ENCODE results near the gene RTN4RL1.
A peak's percentile ranks its signal among the peaks of the same experiment; 100 is the strongest.

RTN4RL1 gene

DNA sequence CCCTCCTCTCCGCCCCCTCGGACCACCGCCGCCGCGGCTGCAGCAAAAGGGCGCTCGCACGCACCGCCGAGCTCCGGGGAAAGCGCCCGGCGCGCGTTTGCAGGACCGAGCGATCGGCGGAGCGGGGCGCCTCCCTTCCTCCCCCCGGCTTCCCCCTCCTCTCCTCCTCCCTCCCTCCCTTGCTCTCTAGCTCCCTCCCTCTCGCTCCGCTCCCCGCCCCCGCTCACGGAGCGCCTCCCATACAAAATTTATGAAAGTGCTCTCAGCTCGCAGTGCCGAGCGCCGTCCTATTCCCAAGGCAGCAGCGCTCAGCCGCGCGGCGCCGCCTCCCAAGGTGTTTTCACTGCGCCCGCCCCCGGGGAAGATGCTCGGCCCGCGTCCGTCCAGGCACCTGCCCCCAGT, at the start of gene RTN4RL1:
Gene RTN4RL1 (minus strand): TSS at position 115 of the 402 bp plus-strand sequence. CDS start 469 bp downstream, outside the sequence.
- peak; percentile 69 for DNase-seq

DNA sequence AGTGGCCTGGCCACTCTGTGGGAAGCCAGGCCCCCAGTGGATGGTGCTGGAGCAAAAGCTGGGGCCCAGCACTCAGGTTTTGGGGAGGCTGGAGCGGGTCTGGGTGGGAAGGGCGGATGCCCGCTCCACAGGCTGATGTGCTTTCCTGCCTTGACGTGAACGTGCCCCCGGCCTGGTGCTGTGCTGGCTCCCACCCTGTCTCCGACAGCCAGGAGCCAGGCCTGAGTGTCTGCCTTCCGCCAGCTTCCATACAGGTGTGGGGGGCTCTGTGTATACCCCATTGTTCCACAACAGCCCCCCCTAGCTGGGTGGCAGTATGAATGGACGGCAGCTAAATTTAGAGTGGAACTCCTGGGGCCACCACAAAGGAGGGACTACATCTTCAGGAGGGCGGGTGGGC, 49.8 kb upstream of the RTN4RL1 start:
- no peak for DNase-seq

DNA sequence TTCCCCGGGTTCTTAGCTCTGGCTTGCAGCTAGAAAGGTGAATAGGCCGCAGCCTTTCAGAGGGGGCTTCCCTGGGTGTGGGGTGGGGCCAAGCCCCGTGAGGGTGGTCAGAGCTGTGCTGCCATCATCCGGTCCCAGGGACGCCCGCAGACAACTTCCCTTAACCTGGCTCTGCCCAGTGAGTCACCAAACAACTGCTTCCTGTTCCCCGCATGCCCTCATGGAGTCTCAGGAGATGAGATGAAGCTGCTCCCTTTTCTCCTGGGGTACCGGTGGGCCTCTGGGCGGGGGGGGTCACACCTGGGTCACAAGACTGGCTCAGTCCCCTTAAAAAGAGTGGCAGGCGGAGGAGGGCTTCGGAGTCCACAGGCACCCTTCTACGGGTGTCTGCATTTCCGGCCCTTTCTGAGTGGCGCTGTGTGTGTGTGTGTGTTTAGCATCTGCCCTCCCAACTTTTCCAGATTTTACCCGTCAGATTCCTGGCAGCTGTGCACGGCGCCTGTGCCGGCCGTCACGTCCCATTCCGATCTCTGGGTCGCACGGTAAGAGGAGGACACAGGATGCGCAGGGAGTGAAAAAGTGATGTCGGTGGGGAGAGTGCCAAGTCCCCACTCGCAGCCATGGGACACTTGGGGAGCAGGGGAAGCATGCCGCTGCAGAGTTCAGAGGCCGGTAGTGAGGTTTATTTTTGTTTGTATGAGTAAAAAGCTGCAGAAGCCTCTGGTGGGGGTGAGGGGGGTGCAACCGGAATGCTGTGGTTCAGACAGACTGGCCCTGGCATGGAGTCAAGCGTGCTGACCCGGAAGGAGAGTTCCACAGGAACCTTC, 46.5 kb upstream of the RTN4RL1 start:
- DNase-seq: no peak

DNA sequence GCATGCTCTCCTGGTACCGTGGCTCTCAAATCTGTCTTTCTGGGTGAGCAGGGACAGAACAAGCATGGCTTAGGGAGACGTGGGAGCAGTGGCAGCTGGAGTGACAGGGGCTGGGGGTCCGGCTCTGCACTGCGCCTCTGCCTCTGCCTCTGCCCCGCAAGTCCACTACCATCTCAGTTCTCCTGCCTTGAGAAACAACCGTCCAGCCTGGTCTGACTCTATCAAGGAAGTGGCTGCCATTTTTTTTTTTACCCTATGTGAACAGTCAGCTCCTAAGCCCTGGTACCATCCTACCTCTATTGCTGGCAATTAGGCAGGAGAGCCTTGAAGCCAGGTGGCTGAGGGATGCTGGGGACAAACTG, 45.9 kb upstream of the RTN4RL1 start:
- no peak for DNase-seq

DNA sequence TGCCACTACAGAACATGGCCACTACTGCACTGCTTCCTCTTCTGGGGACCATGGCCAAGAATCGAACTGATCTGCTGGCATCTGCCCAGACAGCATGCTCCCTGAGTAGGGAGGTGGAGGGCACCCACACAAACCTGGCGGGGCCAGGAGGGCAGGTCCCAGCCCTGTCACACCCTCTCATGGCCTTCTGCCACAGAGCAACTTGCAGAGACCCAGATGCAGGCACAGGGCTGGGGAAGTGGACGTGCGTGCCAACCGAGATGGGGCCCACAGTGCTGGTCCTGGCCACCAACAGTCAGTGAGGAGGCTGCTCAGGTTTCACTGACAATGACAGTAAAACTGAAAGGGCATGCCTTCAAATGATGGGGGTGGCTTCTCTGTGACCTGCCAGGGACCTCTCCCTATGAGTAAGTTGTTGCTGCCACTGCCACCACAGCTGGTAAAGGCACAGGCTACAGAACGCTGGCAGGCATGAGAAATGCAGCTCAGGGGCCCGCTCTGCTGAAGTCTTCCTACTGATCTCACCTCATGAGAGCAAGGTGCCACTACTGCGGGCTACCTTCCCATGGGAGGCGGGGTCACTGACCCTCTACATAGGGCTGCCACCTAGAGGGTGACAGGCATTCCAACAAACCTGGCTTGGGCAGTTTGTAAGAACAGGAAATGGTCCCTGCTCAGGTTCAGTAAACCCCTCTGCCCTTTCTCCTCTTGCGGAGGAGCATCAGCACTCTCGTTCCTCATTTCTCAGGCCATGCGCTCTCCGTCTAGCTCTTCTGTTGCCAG, 45.3 kb upstream of the RTN4RL1 start:
- no peak for DNase-seq

GRCh38 chr17:2068519-2069051, 43.5 kb upstream of the RTN4RL1 start:
- no peak for DNase-seq

DNA sequence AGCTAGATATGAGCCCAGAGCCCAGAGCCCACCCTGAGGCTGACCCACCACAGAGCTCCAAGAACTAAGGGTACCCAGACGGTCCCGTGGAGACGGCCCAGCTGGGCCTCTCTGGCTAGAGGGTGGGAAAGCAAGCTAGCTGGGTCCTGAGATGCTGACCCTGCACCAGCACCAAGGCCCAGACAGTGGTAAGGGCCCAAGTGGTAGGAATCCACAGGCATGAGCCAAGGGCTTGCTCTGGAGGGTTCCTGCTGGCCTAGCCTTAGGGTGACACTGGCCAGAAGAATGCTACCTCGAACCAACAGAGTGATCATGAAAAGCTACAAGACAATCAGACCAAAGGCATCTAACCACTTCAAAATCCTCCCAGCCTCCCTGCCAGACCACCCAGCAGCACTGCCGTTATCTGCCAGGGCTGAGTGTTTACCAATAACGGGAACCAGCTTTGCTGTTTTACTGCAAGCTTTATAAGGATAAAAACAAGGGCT, 42.9 kb upstream of the RTN4RL1 start:
- no peak for DNase-seq

GRCh38 chr17:2067608-2068024, 42.5 kb upstream of the RTN4RL1 start:
- DNase-seq: no peak

DNA sequence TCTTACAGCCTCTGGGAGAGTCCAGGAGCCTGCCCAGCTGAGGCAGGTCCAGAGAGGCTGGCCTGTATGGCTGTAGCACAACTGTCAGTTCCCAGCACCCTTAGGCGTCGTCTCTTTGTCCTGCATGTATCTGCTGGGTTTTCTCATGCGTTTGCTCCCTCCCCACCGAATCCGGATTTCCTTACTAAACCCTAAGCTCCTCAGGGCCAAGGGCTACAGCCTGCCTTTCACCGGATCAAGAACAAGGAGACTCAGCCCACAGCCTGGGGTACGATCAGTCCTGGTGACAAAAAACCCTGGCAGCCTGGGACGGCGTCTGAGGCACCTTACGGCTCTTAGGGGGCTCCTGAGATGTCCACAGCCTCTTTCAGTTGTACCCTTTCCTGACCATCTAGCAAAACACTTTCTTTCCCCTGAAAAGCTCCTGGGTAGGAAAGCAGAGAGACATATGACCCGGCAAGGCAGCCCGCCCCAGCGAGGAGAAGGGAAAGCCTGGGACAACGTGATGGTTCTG, 42.0 kb upstream of the RTN4RL1 start:
- no peak for DNase-seq

DNA sequence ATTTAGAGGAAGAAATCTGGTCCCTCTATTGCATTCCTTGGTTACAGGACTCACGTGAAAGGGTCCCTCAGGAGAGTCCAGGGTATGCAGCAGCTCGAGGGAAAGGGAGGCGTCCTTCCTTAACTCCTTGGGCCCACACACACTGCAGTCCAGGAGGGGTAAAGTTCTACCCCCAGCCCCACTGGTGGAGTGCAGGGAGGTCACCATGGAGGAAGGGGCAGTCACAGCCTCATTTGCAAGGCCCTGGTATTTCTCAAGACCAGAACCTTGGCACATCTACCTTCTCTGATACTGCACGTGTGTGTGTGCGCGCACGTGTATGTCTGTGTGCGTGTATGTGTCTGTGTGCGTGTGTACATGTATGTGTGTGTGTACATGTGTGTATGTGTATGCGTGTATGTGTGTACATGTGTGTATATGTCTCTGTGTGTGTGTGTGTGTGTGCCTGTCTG, 40.8 kb upstream of the RTN4RL1 start:
- no peak for DNase-seq

- DNase-seq: peak; percentile 55
Measured at GRCh38 chr17:2064980-2065785, 40.0 kb upstream of the RTN4RL1 start.

DNA sequence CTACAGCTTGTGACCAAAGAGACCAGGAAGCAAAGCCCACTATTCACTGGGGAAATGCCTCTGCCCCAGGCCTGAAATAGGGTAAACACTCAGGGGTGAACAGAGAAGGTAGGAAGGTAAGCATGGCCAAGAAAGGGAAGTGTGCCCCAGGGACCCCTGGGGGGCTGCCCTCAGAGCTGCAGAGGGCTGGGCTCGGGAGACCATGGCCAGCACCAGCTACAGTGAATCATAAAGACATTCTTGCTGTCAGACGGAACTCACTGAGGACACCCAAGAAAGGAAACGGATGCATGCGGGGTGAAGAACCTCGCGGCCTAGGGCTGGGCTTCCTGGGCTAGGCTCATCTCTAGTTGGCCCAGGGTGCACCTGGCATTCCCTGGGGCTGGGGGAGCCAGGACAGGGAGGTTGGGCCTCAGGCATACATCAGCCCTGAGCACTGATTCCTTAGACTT, 39.4 kb upstream of the RTN4RL1 start:
- DNase-seq: no peak

DNA sequence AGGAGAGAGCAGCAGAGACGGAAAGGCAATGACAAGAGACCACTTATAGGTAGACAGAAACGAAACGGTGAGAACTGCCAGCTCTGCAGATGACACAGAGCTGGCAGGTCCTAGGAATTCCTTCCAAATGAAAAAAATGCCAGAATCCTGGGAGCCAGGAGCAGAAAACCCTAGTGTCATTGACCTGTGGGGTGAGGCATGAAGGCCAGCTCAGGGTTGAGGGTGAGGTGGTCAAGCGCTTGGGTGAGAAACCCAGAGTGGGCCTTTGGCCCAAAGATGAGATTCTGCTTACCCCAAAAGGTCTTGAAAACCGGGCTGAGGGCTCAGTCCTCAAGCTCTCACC, 39.0 kb upstream of the RTN4RL1 start:
- DNase-seq: no peak

DNA sequence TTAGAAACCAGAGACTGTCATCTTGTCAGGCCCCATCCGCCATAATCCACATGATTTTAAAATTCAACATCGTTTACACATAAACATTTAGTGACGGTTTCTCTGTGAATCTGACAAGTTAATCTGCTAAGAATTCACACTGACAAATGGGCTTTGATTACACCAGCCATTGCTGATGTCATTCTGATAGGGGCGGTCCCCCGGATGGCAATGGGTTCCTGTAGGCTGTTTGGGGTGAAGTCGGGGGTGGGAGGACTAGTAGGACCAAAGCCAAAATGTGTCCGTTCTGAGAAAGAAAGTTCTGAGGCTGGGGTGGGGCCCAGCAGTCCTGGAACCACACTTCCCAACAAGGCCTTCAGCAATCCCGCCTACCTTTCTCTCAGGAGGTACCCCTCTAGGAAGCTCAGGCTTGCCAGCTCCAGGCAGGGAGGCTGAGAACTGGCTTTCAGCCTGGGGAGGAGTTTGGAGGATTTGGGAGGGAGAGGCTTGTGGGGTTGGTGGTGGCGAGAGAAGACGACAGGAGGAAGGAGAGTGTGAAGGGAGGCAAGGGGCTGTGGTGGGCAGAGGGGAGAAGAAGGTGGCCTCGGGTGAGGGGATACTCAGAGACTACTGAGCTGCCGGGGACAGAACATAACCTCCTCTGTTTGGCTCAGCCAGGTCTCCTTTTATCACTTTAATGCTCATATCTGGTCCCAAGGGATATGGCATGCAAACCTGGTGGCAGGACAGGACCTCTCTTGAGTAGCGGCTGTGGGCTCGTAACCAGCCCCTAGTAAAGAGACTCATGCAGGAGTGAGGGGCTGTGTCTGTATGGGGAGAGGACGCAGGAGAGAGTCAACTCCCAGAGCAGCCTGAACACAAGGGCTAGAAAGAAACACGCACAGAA, 38.4 kb upstream of the RTN4RL1 start:
- DNase-seq: no peak

- DNase-seq: no peak
Measured at GRCh38 chr17:2062571-2063183, 37.5 kb upstream of the RTN4RL1 start.

- no peak for DNase-seq
Measured at GRCh38 chr17:2061441-2061958, 36.4 kb upstream of the RTN4RL1 start.

DNA sequence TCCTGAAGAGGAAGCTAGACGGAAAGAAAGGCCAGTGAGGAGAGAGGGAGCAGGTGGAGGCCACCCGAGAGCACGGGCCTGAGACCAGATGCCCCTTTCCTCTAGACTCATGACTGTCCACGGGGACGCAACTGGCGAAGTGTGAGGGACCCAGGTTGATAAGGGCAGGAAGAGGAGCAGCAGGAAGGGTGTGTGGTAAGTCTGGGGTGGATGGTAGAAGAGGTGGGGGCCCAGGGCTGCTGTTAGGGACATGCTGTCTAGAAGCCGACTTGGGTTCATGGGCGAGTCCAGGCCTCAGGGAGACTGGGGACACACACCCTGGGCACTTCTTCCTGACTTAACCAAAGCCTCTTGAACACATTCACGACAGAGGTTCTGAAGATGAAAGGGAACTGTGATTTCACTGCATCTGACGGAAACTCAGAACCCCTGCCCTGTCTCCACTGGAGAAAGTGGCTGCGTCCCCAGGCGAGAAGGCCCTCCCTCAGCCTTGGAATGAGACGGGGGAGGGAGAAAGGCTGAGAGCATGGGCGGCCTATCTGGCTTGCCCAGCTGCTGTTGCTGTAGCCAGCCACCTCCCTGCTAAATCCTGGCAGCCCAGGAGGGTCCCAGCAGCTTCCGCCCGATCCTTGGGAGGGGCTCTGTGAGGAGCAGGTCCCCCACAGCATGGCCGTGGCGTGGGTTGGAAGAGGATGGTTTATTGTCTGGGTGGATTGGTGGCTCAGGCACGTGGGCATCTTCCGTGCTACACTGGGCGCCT, 35.7 kb upstream of the RTN4RL1 start:
- DNase-seq: no peak

DNA sequence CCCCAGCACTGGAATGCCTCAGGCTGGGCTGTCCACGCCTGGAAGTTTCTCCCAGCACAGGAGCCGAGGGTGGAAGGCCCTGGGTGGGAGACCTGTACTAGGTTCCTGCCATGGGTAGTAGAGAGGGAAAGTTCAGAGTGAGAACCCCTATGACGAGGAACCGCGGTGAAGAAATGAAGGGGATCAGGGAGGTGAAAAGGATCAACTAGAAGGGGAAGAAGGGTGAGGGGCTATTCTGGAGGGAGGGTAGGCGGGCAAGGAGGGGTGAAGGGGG, 35.2 kb upstream of the RTN4RL1 start:
- no peak for DNase-seq

DNA sequence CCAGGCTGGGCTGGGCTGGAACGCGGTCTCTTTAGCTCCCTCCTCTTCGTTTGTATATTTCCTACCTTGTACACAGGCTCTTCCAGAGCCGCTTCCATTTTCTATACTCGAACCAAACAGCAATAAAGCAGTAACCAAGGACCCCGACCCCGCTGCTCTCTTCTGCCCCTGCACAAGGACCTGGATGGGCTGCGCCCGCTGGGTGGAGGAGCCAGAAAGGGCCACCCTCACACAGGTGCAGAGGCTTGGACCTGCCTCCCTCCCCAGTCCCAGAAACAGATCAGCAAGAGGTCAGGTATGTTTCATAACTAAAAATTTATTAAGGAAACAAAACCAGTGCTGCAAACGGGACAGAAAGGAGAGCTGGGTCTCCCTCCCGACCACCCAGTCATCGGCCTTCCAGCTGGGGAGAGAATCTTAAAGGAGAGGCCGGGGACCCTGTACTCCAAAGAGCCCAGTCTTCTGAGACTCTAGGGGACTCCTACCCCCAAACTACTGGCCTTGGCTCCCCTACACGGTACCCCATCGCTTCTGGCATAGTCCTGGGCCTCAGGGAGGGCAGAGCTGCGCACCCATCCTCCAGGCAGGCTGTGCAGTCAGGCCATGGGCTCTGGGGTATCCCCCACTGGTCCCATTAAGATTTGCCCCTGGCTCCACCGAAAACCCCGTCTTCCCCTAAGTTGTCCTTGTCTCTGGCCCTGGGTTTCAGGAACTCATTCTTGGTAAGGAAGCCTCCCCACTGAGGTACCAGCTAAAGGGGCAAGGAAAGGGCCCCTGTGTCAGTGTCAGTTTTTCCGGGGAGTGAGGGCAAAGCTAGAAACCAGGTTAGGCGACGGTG, 34.6 kb upstream of the RTN4RL1 start:
- no peak for DNase-seq
